ENCODE results near the gene SEC14L6.
"Not testable (repeated sequence)": the region's sequence is repeated elsewhere in the genome, so short reads cannot be mapped to it uniquely, and the experiment has no call there.

DNA sequence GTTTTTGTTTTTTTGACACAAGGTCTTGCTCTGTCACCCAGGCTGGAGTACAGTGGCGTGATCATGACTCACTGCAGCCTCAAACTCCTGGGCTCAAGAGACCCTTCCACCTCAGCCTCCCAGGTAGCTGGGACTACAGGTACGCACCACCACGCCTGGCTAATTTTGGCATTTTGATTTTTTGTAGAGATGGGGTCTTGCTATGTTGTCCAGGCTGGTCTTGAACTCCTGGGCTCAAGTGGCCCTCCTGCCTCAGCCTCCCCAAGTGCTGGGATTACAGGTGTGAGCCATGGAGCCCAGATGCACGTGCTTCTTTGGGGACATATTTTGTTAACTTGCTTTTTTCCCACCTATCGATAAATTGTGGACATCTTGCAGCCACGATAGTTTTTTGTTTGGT, 20.7 kb upstream of the SEC14L6 start:
- not testable (repeated sequence) for TF ChIP-seq EZH2phosphoT487 (IDR thresholded peaks at IDR 0.05; ENCODE audit: insufficient read depth, low read depth); EZH2 (IDR thresholded peaks at IDR 0.05; ENCODE audit: insufficient read depth, poor library complexity, severe bottlenecking)
